Skeletal muscle tissue (tissue), 4 donors: ENCODE data around the gene PNMA8A. TPM values are rescaled to one million over a fixed set of nuclear protein-coding genes. Genes with fewer than 3 reads are reported as not detected.
A peak's percentile ranks its signal among the peaks of the same experiment; 100 is the strongest.
"Not testable (repeated sequence)": the region's sequence is repeated elsewhere in the genome, so short reads cannot be mapped to it uniquely, and the experiment has no call there.

Experiments used
- H3K27ac ChIP-seq: one replicate; pipeline ENCODE4 v1.7.0; 2013; ENCODE audit warnings: mild to moderate bottlenecking, low read depth, low read length, inconsistent platforms
- H3K27me3 ChIP-seq, 3 donors: one replicate each; pipeline ENCODE4 v1.7.0; 2013; ENCODE audit warnings: low read length in 3 of 3; ENCODE audit not compliant: control insufficient read depth in 3 of 3, insufficient read depth in 3 of 3
- H3K36me3 ChIP-seq, 3 donors: one replicate each; pipeline ENCODE4 v1.7.0; 2013; ENCODE audit warnings: low read length in 3 of 3; ENCODE audit not compliant: control insufficient read depth in 3 of 3, insufficient read depth in 3 of 3
- H3K4me1 ChIP-seq, 3 donors: one replicate each; pipeline ENCODE4 v1.7.0; 2013; ENCODE audit warnings: low read length in 3 of 3, mild to moderate bottlenecking in 3 of 3; ENCODE audit not compliant: control insufficient read depth in 3 of 3, insufficient read depth in 3 of 3
- H3K4me3 ChIP-seq, 3 donors: one replicate each; pipeline ENCODE4 v1.7.0; 2013; ENCODE audit warnings: low read length in 3 of 3
- H3K9ac ChIP-seq, 3 donors: one replicate each; pipeline ENCODE4 v1.7.0; 2013; ENCODE audit warnings: low read length in 3 of 3, mild to moderate bottlenecking in 3 of 3, moderate library complexity in 2 of 3, low read depth in 1 of 3
- H3K9me3 ChIP-seq, 3 donors: one replicate each; pipeline ENCODE4 v1.7.0; 2013; ENCODE audit warnings: low read length in 3 of 3; ENCODE audit not compliant: control insufficient read depth in 3 of 3
- total RNA-seq: library from RNA; depleted of rRNA; stranded (reverse); fragments of >200 nt; gene quantifications from one replicate; pipeline ENCODE4 v1.2.3, GENCODE V29; 2014
- donor health status: Osteomylitis.

Gene PNMA8A
- total RNA-seq, 1 donor from 2014 or later, result 21.4 TPM

DNA sequence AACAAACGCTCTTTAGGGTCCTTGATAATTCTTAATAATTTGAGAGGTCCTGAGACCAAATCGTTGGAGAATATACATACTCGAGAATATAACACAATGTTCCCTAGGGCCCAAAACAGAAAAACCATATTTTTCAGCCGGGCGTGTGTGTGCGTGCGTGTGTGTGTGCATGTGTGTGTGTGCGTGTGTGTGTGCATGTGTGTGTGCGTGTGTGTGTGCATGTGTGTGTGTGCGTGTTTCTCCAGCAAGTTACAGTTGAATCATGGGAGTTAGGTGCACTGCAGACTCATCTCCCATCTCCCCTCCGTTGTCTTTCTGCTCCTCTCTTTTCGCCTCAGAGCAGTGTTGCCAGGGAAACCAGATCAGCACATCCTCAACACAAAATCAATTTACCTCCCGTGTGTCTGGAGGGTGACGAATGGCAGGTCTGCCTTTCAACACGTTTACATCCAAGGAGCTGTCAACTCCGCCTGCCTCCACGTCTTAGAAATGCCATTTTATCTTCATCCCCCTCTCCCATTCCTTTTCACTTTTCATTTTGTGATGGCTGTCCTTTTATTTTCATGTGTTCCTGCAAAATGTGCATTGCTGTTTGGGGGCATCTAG lies 32.6 kb upstream of the PNMA8A start:
- no peak overlapping the region for H3K4me3 ChIP-seq
- no peak overlapping the region for H3K9ac ChIP-seq
- no peak overlapping the region for H3K27ac ChIP-seq
- no peaks in the 10 kb centered on the region for H3K9me3 ChIP-seq
- H3K36me3 ChIP-seq, result no peaks in the 10 kb centered on the region
- H3K27me3 ChIP-seq, result peaks cover 0 to 4% (median 2%) of the 10 kb centered on the region in 3 donors
- H3K4me1 ChIP-seq, result no peaks in the 10 kb centered on the region

DNA sequence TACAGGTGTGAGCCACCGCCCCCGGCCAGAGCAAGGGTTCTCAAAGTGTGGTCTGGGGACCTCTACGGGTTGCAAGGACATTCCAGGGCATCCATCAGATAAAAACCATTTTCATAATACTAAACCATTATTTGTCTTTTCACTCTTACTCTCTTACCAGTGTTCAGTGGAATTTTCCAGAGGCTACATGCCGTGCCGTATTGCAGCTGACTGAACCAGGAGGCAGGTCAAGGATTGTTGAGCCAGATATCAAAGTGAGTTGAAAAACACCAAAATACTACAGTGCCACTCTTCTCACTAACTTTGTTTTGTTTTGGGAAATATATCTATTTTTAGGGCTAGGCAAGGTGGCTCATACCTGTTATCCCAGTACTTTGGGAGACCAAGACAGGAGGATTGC lies 31.5 kb upstream of the PNMA8A start:
- Histone ChIP-seq H3K27ac (no peak overlapping the region), H3K27me3 (peaks cover 0 to 4% (median 2%) of the 10 kb centered on the region in 3 donors), H3K4me1 (no peaks in the 10 kb centered on the region), H3K9me3 (no peaks in the 10 kb centered on the region), H3K4me3 (no peak overlapping the region), H3K36me3 (no peaks in the 10 kb centered on the region), H3K9ac (no peak overlapping the region)

DNA sequence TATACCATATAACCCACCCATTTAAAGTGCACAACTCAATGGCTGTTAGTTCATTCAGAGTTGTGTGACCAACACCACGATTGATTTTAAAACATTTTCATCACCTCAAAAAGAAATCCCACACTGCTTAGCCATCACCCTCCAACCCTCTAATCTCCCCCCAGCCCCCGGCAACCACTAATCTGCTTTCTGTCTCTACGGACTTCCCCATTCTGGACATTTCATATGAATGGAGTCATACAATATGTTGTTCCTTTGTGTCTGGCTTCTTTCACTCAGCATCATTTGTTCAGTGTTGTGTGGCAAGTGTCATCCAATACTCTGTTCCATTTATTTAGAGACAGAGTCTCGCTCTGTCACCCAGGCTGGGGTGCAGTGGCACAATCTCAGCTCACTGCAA lies 28.3 kb upstream of the PNMA8A start:
- Histone ChIP-seq H3K9ac (no peak overlapping the region), H3K27ac (no peak overlapping the region), H3K9me3 (no peaks in the 10 kb centered on the region), H3K36me3 (no peaks in the 10 kb centered on the region), H3K4me3 (no peak overlapping the region), H3K27me3 (peaks cover 7 to 17% (median 12%) of the 10 kb centered on the region in 3 donors), H3K4me1 (peaks cover 0 to 5% (median 2%) of the 10 kb centered on the region in 3 donors)

DNA sequence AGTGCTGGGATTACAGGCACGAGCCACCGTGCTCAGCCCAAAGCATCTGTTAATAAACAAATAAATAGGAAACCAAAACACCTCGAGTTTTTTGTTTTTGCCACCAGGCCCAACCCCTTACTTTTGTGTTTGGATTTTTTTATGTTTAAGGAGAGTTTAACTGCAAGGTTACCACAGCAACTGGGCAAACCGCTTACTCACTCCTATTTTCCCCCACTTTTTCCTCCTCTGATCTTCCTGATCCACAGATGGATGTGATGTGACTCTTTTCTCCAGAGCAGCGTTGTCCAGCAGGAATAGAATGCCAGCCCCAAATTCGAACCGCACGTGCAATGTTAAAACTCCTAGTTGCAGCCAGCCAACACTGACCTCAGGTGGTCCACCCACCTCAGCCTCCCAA lies 26.4 kb upstream of the PNMA8A start:
- Histone ChIP-seq H3K27ac (no peak overlapping the region), H3K36me3 (no peaks in the 10 kb centered on the region), H3K4me1 (peaks cover 2 to 5% (median 5%) of the 10 kb centered on the region in 3 donors), H3K9ac (no peak overlapping the region), H3K4me3 (no peak overlapping the region), H3K27me3 (peaks cover 8 to 24% (median 23%) of the 10 kb centered on the region in 3 donors), H3K9me3 (no peaks in the 10 kb centered on the region)

DNA sequence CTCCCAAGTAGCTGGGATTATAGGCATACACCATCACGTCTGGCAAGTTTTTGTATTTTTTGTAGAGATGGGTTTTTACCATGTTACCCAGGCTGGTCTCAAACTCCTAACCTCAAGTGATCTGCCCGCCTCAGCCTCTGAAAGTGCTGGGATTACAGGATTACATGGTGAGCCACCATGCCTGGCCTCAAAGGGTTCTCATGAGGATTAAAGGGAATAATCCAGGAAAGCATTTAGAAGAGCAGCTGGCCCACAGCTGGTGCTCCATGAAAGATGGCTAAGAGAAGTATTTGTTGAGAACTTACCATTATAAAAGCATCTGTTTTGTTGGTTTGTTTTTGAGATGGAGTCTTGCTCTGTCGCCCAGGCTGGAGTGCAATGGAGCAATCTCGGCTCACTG lies 25.5 kb upstream of the PNMA8A start:
- H3K4me3 ChIP-seq, H3K27ac ChIP-seq, H3K9ac ChIP-seq, H3K4me1 ChIP-seq, H3K9me3 ChIP-seq, H3K36me3 ChIP-seq: not testable (repeated sequence)
- peaks cover 12 to 31% (median 30%) of the 10 kb centered on the region in 3 donors for H3K27me3 ChIP-seq

DNA sequence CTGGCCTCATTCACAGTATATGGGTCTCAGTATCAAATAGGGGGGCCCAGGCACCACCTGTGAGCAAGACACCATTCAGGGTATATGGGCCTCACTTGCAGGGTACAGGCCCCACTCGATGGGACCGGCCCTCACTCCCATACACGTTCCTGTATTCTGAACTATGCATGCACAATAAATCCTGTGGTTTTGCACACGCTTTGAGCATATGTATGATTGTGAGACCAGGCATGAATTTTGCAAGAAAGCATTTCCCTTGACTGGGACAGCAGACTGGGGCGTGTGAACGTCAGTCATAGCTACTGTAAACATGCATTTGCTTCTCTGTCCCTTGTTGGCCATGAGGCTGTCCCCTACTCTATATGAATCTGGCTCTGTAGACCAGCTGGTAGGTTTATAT lies 24.9 kb upstream of the PNMA8A start:
- no peak overlapping the region for H3K4me3 ChIP-seq
- no peaks in the 10 kb centered on the region for H3K9me3 ChIP-seq
- H3K9ac ChIP-seq, result no peak overlapping the region
- no peaks in the 10 kb centered on the region for H3K36me3 ChIP-seq
- peaks cover 18 to 36% (median 36%) of the 10 kb centered on the region in 3 donors for H3K27me3 ChIP-seq
- no peak overlapping the region for H3K27ac ChIP-seq
- peaks cover 4 to 5% (median 5%) of the 10 kb centered on the region in 3 donors for H3K4me1 ChIP-seq

DNA sequence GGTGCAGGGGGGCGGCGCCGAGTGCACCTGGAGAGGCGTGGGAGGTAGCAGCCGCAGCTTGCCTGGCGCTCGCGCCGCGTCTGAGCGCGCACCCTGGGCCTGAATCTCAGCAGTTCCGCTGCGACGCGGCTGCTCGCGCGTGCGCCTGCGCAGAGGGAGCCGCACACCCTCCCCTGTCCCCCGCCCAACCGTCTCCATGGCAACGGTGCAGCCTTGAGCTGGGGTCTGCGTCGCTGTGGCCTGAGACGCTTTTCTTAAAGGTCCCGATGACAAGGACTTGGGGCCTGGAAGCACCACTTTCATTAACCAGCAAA lies 24.4 kb upstream of the PNMA8A start, which contains the start of gene PNMA8B:
TSS of gene PNMA8B (minus strand) at position 82 of the 314 bp plus-strand sequence. CDS start 402 bp downstream, outside the sequence.
- Histone ChIP-seq H3K27ac (no peak within 1 kb of the TSS), H3K27me3 (peaks cover 24 to 41% (median 37%) of the 10 kb centered on the region in 3 donors), H3K9ac (peak within 1 kb of the TSS in 1 of 3 donors; percentile 72), H3K9me3 (no peaks in the 10 kb centered on the region), H3K4me3 (peak within 1 kb of the TSS in 1 of 3 donors; percentile 29), H3K4me1 (peaks cover 4 to 5% (median 5%) of the 10 kb centered on the region in 3 donors), H3K36me3 (no peaks in the 10 kb centered on the region)

DNA sequence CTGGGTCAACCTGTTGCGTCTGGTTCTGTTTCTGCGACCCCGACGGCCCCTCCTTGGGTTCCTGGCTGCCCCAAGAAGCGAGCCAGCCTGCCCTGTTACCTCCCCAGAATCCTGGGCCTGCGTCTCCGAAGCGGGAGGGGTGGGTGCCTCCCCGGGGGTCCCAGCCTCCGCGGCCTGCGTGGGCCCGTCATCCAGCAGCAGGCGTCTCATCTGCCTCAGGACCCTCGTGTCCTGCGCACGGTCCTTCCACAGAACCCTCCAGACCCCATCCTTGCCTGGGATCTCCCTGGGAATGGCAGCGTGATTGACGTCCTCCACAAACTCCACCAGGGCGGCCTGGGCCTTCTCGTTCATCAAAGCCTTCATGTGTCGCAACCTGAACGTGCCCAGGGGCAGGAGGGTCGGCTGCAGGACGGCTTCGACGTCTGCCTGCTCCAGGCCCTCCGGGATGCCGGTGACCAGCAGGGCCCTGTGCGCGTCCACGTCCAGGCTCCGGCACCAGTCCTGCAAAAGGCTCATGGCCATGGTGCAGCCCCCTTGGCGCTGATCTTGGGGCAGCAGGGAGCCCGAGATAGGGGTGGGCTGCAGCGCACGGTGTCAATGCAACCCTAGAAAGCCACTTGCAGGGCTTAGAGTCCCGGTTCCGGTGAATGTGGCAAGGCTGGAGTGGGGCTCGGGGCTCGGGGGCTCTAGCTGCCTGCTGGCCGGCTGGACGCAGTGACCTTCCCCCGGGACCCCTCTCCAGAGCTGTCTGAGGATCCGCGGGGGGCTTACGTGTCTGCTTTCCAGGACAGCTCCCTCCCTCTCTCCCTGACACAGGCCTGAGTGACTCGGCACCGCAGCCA lies 23.8 kb upstream of the PNMA8A start:
- peak overlapping the region in 1 of 3 donors; percentile 72 for H3K9ac ChIP-seq

DNA sequence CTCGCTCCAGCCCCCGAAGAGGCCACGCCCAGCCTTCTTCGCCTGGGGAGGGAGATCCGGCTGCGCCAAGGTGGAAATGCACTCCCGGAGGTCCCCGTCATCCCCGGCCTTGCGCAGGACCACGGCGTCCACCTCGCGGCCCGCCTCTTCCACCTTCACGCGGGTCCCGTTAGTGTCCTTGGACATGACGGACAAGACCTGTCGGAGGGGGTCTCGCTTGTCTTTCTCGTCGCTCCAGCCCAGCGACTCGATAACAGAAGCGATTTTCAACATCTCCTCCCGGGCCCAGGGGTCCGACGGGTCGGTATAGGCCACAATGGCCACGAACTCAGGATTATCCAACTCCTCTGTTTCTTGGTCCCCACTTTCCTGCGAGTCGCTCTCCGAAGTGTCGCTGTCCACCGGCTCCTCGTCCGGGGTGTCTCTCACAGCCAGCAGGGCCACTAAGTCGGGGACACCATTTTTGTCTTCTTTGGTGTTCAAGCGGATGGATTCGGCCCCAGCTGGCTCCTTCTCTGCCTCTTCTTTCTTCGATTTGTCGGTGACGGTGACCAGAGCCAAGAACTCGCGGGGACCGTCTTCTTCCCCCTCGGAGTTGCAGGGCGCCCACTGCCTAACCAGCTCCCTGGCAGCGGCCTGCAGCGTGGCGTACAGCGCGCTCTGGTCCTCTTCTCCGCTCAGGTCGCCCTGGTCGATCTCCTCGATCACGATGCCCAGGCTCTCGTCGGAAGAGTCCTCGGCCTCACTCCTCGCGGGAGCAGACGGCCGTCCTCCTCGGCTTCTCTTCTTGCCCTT lies 23.0 kb upstream of the PNMA8A start:
- H3K27me3 ChIP-seq, result peaks cover 33 to 54% (median 44%) of the 10 kb centered on the region in 3 donors
- H3K36me3 ChIP-seq, result no peaks in the 10 kb centered on the region
- no peaks in the 10 kb centered on the region for H3K9me3 ChIP-seq
- H3K4me1 ChIP-seq, result peaks cover 8 to 14% (median 9%) of the 10 kb centered on the region in 3 donors
- H3K4me3 ChIP-seq, result peak overlapping the region in 2 of 3 donors; percentile 38 to 49
- H3K27ac ChIP-seq, result no peak overlapping the region
- peak overlapping the region in 1 of 3 donors; percentile 64 for H3K9ac ChIP-seq

More for the DNA sequence above, 23.8 kb upstream of the PNMA8A start:
- no peaks in the 10 kb centered on the region for H3K9me3 ChIP-seq
- H3K27ac ChIP-seq, result no peak overlapping the region
- peaks cover 4 to 5% (median 5%) of the 10 kb centered on the region in 3 donors for H3K4me1 ChIP-seq
- H3K4me3 ChIP-seq, result peak overlapping the region in 1 of 3 donors; percentile 29
- peaks cover 28 to 46% (median 37%) of the 10 kb centered on the region in 3 donors for H3K27me3 ChIP-seq
- no peaks in the 10 kb centered on the region for H3K36me3 ChIP-seq
